ENCODE results near the gene TXNRD1.

DNA sequence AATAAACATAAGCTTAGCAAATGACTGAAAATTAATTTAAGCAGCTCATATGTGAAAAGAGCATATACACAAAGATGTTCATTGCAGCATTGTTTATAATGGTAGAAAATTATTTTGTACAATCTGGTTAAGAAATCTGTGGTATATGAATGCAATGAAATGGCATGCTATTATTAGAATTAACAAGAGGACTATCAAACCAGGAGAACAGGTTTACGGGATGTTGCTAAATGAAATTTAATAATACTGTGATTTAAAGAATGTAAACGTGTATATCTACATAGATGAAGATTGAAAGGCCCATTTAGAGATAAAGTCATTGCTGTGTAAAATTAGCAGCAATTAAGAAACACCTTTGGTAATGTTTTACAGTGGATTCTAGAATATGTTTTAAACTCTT, 158.5 kb downstream of the TXNRD1 start:
- TF ChIP-seq POLR2A (IDR thresholded peaks at IDR 0.05; ENCODE audit: low read length) = no peak
- TF ChIP-seq GATA1 (IDR thresholded peaks at IDR 0.05; ENCODE audit: low read depth, low read length) = no peak

Data from erythroblast (primary cell).